Neutrophil (primary cell): ENCODE data around the gene MRRF.

Experiments
- H3K27ac ChIP-seq: fragments of 200-600 bp; sonication (generic); 2 replicates; pipeline ENCODE4 v1.5.1; 2016; ENCODE audit warnings: mild to moderate bottlenecking, moderate library complexity
- H3K27me3 ChIP-seq: fragments of 200-600 bp; sonication (generic); 2 replicates; pipeline ENCODE4 v1.6.0; 2016; ENCODE audit warnings: mild to moderate bottlenecking
- H3K36me3 ChIP-seq: fragments of 200-600 bp; sonication (generic); 2 replicates; pipeline ENCODE4 v1.5.1; 2017
- H3K4me1 ChIP-seq, 2 experiments: fragments of 200-600 bp in 1 of 2; sonication (generic) in 1 of 2; 1 replicate in 1 of 2; 2 replicates in 1 of 2; pipeline versions ENCODE4 v1.5.1 to v1.6.1; 2013 to 2016; ENCODE audit warnings: low read depth in 1 of 2, low read length in 1 of 2, mild to moderate bottlenecking in 1 of 2, moderate library complexity in 1 of 2; ENCODE audit not compliant: control insufficient read depth in 1 of 2, insufficient read depth in 1 of 2
- H3K4me3 ChIP-seq, 2 experiments: fragments of 200-600 bp in 1 of 2; sonication (generic) in 1 of 2; 1 replicate in 1 of 2; 2 replicates in 1 of 2; pipeline ENCODE4 v1.5.1; 2013 to 2016; ENCODE audit warnings: low read depth in 1 of 2, low read length in 1 of 2, mild to moderate bottlenecking in 1 of 2, moderate library complexity in 1 of 2
- H3K9me3 ChIP-seq: fragments of 200-600 bp; sonication (generic); 2 replicates; pipeline ENCODE4 v1.5.1; 2016
- TF ChIP-seq, protein P1 (sequence below): fragments of 200-600 bp; sonication (generic); IDR thresholded peaks from 2 replicates; pipeline ENCODE4 v1.5.1; 2016; ENCODE audit warnings: antibody characterized with exemption

Gene MRRF

DNA sequence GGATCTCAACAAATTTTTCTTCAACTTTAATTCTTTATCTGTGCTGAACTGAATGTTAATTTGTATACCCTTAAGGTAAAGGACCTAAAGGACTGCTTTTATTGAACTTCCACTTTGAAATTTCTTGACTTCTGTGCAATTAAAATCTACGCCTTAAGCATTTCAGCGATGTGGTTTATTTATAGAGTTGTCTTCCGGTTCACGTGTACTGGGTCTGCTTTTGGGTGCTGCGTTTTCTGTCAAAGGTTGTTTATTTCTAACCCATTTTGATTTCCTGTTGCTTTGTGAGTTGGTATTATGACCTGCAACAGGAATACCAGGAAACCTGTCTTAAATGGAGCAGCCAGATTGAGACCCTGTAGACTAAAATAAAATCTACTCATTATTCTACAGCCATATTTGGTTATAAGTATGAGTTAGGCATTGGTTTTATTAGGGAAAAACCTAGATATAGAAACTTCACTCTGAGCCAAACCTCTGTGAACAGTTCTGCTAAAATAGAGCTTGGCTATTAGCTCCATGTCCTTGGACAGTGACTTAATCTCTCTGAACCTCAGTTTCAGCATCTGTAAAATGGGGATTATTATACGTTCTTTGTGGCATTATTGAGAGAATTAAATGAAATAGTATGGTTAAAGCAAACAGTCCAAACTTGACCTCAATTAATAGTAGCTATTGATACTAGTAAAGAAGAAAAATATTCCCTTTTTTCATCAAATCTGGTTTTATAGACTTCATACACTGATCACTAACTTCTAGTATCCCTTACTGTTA, 3.5 kb downstream of the MRRF start:
- no peak overlapping the region for H3K27ac ChIP-seq
- H3K4me1 ChIP-seq = peaks cover 18 to 19% of the 10 kb centered on the region in 2 experiments
- peaks cover 3% of the 10 kb centered on the region for H3K36me3 ChIP-seq
- H3K4me3 ChIP-seq = no peak overlapping the region
- TF ChIP-seq, protein P1, sequence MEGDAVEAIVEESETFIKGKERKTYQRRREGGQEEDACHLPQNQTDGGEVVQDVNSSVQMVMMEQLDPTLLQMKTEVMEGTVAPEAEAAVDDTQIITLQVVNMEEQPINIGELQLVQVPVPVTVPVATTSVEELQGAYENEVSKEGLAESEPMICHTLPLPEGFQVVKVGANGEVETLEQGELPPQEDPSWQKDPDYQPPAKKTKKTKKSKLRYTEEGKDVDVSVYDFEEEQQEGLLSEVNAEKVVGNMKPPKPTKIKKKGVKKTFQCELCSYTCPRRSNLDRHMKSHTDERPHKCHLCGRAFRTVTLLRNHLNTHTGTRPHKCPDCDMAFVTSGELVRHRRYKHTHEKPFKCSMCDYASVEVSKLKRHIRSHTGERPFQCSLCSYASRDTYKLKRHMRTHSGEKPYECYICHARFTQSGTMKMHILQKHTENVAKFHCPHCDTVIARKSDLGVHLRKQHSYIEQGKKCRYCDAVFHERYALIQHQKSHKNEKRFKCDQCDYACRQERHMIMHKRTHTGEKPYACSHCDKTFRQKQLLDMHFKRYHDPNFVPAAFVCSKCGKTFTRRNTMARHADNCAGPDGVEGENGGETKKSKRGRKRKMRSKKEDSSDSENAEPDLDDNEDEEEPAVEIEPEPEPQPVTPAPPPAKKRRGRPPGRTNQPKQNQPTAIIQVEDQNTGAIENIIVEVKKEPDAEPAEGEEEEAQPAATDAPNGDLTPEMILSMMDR = no peak
- H3K9me3 ChIP-seq = no peaks in the 10 kb centered on the region
- no peaks in the 10 kb centered on the region for H3K27me3 ChIP-seq

DNA sequence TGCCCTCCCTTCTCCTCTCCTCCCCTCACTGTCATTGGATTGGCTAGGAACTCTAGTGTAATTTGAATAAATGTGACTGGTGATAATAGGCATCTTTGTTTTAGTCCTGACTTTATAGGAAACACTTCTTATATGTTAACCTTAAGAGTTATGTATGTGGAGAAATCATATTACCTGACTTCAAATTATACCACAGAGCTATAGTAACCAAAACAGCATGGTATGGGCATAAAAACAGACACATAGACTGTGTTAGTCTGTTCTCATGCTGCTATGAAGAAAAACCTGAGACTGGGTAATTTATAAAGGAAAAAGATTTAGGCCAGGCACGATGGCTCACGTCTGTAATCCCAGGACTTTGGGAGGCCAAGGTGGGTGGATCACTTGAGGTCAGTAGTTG, 9.4 kb downstream of the MRRF start:
- H3K4me1 ChIP-seq = no peaks in the 10 kb centered on the region
- H3K4me3 ChIP-seq = no peak overlapping the region
- TF ChIP-seq, protein P1 = no peak
- H3K27me3 ChIP-seq = no peaks in the 10 kb centered on the region
- H3K9me3 ChIP-seq = no peaks in the 10 kb centered on the region
- H3K27ac ChIP-seq = no peak overlapping the region
- H3K36me3 ChIP-seq = peaks cover 3% of the 10 kb centered on the region

DNA sequence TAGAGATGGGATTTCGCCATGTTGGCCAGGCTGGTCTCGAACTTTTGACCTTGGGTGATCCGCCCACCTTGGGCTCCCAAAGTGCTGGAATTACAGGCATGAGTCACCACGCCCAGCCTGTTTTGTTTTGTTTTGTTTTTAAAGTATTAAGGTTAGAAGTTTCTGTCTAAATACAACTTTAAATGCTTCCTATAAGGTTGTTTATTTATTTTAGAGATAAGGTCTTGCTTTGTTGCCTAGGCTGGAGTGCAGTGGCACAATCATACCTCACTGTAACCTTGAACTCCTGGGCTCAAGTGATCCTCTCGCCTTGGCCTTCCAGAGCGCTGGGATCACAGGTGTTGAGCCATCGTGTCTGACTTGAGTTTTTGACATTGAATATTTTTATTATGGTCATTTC, 11.4 kb downstream of the MRRF start:
- H3K27me3 ChIP-seq = no peaks in the 10 kb centered on the region
- TF ChIP-seq, protein P1 = no peak
- no peaks in the 10 kb centered on the region for H3K4me1 ChIP-seq
- no peaks in the 10 kb centered on the region for H3K9me3 ChIP-seq
- no peak overlapping the region for H3K27ac ChIP-seq
- H3K4me3 ChIP-seq = no peak overlapping the region
- H3K36me3 ChIP-seq = peaks cover 3% of the 10 kb centered on the region

- TF ChIP-seq, protein P1 = no peak
- Histone ChIP-seq H3K9me3 (no peaks in the 10 kb centered on the region), H3K27ac (no peak overlapping the region), H3K36me3 (peaks cover 3% of the 10 kb centered on the region), H3K4me3 (no peak overlapping the region), H3K27me3 (no peaks in the 10 kb centered on the region), H3K4me1 (no peaks in the 10 kb centered on the region)
These were observed 12.7 kb downstream of the MRRF start for GRCh38 chr9:122277285-122277897.

GRCh38 chr9:122281368-122281767, 16.7 kb downstream of the MRRF start:
- no peak overlapping the region for H3K27ac ChIP-seq
- TF ChIP-seq, protein P1 = no peak
- H3K4me1 ChIP-seq = no peaks in the 10 kb centered on the region
- no peaks in the 10 kb centered on the region for H3K27me3 ChIP-seq
- H3K4me3 ChIP-seq = no peak overlapping the region
- peaks cover 17% of the 10 kb centered on the region for H3K36me3 ChIP-seq
- H3K9me3 ChIP-seq = no peaks in the 10 kb centered on the region
